ENCODE data around the gene PER1. TPM values are rescaled to one million over a fixed set of nuclear protein-coding genes. Genes with fewer than 3 reads are reported as not detected.

Gene PER1
- total and polyA plus RNA-seq, 4 donors, result 93.5 to 238 (median 129) TPM

DNA sequence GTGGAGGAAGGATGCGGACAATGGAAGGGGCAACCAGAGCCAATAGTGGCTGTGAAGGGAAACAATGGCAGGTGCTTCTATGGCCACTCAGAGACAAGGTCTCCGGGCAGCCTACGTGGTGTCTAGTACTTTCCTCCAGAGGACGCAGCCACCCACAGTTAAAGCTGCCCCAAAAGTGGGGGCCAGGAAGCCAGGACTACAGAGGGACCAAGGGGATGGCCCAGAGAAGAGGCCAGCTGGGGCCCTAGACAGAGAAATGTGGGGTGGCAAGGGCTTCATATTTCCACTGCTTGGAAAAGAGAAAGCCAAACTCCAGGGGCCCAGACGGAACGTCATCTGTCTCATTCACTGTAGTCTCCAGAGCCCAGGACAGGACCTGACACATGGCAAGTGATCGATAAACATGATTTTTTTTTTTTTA lies 837 bp upstream of the PER1 start:
- Histone ChIP-seq H3K4me1 (ENCODE audit: control insufficient read depth in 5 of 5, insufficient read depth in 5 of 5, low read length in 5 of 5) (peaks cover 5 to 58% (median 29%) of the 10 kb centered on the region in 5 donors), H3K27ac (ENCODE audit: low read depth in 1 of 2, low read length in 1 of 2) (peak overlapping the region; percentile 98 to 99), H3K9me3 (ENCODE audit: control insufficient read depth in 4 of 4, insufficient read depth in 3 of 4, low read length in 3 of 4) (no peaks in the 10 kb centered on the region), H3K4me3 (no peak overlapping the region), H3K27me3 (ENCODE audit: control insufficient read depth in 3 of 3, insufficient read depth in 3 of 3, low read length in 2 of 3) (no peaks in the 10 kb centered on the region), H3K36me3 (ENCODE audit: control insufficient read depth in 4 of 4, insufficient read depth in 4 of 4, low read length in 4 of 4) (peaks cover 15 to 26% (median 18%) of the 10 kb centered on the region in 4 donors), H3K9ac (ENCODE audit: insufficient read depth in 1 of 2, low read length in 2 of 2) (peak overlapping the region in 1 of 2 donors; percentile 98)
- DNase-seq (no peak), ATAC-seq (ENCODE audit: insufficient read depth, low FRiP score) (no peak)
- TF ChIP-seq, protein P1, sequence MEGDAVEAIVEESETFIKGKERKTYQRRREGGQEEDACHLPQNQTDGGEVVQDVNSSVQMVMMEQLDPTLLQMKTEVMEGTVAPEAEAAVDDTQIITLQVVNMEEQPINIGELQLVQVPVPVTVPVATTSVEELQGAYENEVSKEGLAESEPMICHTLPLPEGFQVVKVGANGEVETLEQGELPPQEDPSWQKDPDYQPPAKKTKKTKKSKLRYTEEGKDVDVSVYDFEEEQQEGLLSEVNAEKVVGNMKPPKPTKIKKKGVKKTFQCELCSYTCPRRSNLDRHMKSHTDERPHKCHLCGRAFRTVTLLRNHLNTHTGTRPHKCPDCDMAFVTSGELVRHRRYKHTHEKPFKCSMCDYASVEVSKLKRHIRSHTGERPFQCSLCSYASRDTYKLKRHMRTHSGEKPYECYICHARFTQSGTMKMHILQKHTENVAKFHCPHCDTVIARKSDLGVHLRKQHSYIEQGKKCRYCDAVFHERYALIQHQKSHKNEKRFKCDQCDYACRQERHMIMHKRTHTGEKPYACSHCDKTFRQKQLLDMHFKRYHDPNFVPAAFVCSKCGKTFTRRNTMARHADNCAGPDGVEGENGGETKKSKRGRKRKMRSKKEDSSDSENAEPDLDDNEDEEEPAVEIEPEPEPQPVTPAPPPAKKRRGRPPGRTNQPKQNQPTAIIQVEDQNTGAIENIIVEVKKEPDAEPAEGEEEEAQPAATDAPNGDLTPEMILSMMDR (IDR thresholded peaks at IDR 0.05; ENCODE audit: control extremely low read depth, extremely low read depth), result no peak
- WGBS, 2 donors, result 71 to 83% methylated on average over 7 of the region's 7 CpGs

DNA sequence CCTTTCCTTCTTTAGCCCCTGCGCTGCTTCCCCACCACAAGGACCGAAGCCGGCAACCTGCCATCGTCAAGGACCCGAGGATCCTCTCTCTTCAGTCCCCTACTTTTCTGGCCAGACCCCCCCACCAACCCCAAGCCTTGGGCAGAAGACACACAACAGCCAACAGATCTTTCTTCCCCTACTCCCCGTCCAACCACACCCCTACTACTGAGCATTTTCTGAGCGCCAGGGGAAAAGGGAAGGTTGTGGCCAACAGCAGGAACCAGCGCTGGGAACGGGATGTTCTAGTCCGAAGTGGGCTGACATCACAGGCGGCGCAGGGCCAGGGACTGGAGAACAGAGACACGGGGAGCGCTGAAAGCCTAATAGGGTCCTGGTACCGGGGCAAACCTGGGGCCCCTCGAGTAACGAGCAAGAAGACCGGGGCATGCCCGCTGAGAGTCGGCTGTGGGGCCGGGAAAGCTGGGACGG lies 528 bp downstream of the PER1 start:
- DNase-seq, result peak; percentile 83 to 87 (median 83)
- Histone ChIP-seq H3K36me3 (ENCODE audit: control insufficient read depth in 4 of 4, insufficient read depth in 4 of 4, low read length in 4 of 4) (peaks cover 23 to 39% (median 31%) of the 10 kb centered on the region in 4 donors), H3K9me3 (ENCODE audit: control insufficient read depth in 4 of 4, insufficient read depth in 3 of 4, low read length in 3 of 4) (no peaks in the 10 kb centered on the region), H3K27me3 (ENCODE audit: control insufficient read depth in 3 of 3, insufficient read depth in 3 of 3, low read length in 2 of 3) (no peaks in the 10 kb centered on the region), H3K4me3 (peak overlapping the region; percentile 77), H3K27ac (ENCODE audit: low read depth in 1 of 2, low read length in 1 of 2) (peak overlapping the region; percentile 98 to 99), H3K9ac (ENCODE audit: insufficient read depth in 1 of 2, low read length in 2 of 2) (peak overlapping the region; percentile 95 to 97), H3K4me1 (ENCODE audit: control insufficient read depth in 5 of 5, insufficient read depth in 5 of 5, low read length in 5 of 5) (peaks cover 5 to 54% (median 29%) of the 10 kb centered on the region in 5 donors)
- WGBS, 2 donors, result 1 to 2% methylated on average over 22 of the region's 22 CpGs
- peak; percentile 3 for ATAC-seq (ENCODE audit: insufficient read depth, low FRiP score)
- TF ChIP-seq, protein P1 (IDR thresholded peaks at IDR 0.05; ENCODE audit: control extremely low read depth, extremely low read depth), result no peak

DNA sequence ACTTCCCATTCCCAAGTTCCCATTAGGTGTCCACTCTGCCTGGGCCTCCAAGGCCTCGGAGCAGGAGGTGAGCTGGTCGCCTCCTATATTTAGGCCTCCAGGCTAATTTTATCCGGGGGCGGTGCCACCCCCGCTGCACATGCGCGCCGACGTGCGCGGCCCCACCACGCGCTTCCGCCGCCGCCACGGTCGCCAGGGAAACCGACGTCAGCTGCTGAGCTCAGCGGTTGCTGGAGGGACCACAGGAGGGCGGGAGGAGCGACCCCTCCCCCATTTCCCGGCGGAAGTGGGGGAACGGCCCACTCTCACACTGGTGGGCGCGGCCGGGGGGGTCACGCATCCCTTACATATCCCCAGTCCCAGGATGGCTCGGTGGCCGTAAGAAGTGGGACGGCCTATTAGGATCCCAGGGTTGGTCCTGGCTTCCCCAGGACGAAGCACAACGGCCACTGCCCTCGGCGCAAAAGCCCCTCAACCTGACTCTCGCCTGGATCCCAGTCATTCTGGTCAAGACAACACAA lies 1.0 kb downstream of the PER1 start:
- ATAC-seq (ENCODE audit: insufficient read depth, low FRiP score), result peak; percentile 51
- Histone ChIP-seq H3K4me3 (peak overlapping the region; percentile 77), H3K36me3 (ENCODE audit: control insufficient read depth in 4 of 4, insufficient read depth in 4 of 4, low read length in 4 of 4) (peaks cover 28 to 44% (median 34%) of the 10 kb centered on the region in 4 donors), H3K27ac (ENCODE audit: low read depth in 1 of 2, low read length in 1 of 2) (peak overlapping the region; percentile 98 to 99), H3K27me3 (ENCODE audit: control insufficient read depth in 3 of 3, insufficient read depth in 3 of 3, low read length in 2 of 3) (no peaks in the 10 kb centered on the region), H3K9ac (ENCODE audit: insufficient read depth in 1 of 2, low read length in 2 of 2) (peak overlapping the region; percentile 95 to 97), H3K4me1 (ENCODE audit: control insufficient read depth in 5 of 5, insufficient read depth in 5 of 5, low read length in 5 of 5) (peaks cover 5 to 54% (median 29%) of the 10 kb centered on the region in 5 donors), H3K9me3 (ENCODE audit: control insufficient read depth in 4 of 4, insufficient read depth in 3 of 4, low read length in 3 of 4) (no peaks in the 10 kb centered on the region)
- TF ChIP-seq, protein P1 (IDR thresholded peaks at IDR 0.05; ENCODE audit: control extremely low read depth, extremely low read depth), result no peak
- WGBS, 2 donors, result 1 to 3% methylated on average over 35 to 38 of the region's 38 CpGs
- DNase-seq, result peak; percentile 93 to 96 (median 96)

All from lung (tissue), 12 donors.